GM19025 (cell line): ENCODE data around the gene GPC6.
A peak's percentile ranks its signal among the peaks of the same experiment; 100 is the strongest.

Experiments
- ATAC-seq: cut with Tn5 transposase; IDR thresholded peaks from one replicate; pipeline ENCODE4 v1.9.1; 2021; ENCODE audit warnings: mild to moderate bottlenecking, low read depth, moderate library complexity; ENCODE audit not compliant: unreplicated experiment

The GPC6 gene

DNA sequence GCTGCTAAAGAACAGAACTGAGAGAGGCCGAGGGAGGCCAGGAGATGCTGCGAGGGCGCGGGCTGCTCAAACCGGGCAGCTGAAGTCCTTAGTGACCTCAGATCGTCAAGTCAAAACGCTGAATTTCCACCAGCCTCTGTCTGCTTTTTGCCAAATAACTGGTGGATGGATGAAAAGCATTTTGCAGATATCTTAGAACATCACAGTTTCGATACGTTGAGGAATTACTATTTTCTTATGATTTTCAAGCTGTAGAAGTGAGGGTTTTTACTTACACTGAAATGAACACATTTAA, 2.0 kb downstream of the GPC6 start:
- ATAC-seq = no peak

DNA sequence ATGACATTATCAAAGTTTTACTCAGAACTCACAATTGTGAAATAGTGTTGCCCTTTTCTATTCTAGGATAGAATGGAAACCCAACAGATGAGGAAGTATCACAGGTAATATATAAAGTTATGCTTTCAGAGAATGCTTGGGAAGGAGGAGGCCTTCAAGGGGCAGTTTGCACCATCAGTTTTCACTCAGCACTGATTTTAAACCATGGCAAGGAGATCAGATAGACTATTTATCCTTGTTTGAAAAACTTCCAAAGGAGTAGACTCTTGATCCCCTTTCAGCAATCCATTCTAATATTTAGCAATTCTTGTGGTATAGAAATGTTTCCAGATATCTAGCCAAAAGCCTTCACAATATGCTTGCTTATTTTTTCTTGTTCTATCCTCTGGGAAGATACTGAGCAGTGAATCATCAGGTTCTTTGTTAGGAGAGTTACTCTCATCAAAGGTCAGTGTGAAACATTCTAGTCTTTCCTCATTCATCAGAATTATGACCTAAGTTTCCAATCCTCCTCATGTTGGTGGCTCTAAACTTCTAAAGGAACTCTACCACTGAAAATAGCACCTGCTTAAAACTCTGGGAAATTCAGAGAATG, 3.8 kb downstream of the GPC6 start:
- no peak for ATAC-seq

DNA sequence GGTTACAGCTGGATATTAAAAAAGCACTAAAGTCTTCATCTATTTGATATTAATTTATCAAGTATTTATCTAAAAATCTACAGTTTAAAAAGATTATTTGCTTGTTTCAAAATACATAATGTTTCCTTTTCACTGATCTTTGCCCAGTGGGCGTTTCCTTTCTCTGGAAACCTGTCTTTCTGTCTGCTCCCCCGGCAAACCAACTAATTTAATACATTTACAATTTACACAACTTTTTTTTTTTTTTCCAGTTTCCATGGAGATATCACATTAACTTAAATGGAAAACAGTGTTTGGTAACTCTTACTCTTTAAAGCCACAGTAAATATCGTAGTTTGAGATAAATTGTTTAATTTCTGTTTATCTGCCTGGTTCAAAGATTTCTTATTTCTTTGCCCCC, 5.3 kb downstream of the GPC6 start:
- ATAC-seq = no peak

DNA sequence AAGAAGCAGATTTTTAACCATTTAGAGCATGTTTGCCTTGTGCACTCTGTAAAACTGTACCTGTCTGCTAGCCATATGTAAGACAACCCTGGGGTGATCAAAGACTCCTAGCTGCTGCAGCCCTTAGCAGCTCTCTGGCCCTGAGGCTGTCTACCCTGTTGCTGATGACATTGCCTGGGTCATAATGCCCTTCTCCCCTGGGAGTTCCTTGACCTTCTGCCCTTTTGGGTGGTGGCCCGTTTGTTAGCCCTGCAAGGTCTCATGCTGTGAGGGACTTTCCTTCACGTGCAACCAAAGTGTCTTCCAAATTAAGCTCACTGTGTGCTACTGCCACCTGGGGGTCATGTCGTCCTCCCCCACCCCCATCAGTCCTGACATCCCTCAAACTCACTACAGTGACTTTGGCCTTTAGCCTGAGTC, 7.4 kb downstream of the GPC6 start:
- peak; percentile 79 for ATAC-seq

DNA sequence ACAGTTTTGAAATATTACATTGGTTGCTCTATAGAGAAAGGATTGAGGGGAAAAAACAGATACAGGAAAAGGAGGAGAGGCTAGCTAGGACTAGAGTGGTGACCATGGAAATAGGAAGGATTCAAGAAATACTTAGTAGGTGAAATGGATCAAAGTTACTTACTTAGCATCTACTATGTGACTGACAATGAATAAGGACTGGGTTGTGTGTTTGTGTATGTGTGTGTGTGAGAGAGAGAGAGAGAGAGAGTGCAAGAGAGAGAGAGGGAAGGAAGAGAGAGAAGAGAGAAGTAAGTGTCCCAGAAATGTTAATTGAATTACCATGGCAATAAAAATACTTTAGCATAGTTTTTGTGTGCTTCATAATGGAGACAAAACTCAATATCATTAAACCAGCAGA, 7.9 kb downstream of the GPC6 start:
- ATAC-seq = no peak

DNA sequence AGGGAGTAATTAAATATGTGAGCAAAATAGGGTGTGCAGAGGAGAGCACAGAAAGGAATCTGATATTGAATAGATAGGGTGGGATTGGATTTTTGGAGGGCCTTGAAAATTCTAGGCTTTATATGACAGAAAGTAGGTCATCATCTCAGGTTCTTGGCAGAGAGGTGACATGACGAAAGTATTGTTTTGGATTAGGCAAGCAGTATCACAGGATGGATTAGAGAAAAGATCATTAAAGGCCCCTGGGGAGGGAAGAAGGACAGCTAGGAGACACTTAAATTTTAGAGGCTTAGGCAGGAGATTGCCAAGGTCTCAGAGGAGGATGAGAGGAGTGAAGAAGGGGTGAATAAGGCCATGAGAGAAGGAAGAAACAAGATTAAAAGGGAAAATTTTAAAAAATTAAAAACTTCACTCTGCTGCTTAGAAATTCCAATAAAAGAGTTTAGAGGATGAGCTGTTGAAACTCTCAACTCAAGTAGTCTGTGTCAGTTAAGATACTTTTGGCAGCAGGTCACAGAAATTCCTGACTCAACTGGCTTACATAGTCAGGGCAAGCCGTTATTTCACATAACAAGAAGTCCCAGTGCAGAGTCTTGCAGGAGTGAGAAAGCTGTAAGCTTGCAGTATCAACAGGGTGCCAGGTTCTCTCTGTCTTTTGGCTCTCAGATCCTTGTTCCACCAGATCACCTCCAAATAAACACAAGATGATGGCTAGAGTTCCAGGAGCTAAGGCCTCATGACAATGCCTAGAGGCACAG, 8.8 kb downstream of the GPC6 start:
- ATAC-seq = no peak

DNA sequence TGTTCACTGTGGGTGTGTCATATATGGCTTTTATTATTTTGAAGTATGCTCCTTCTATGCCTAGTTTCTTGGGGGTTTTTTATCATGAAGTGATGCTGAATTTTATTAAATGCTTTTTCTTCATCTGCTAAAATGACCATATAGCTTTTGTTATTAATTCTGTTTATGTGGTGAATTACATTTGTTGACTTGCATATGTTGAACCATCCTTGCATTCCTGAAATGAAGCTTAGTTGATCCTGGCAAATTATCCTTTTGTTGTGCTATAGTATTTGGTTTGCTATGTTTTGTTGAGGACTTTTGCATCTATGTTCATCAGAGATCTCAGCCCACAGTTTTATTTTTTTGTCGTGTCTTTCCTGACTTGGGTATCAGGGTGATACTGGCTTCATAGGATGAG, 12.1 kb downstream of the GPC6 start:
- ATAC-seq = no peak

DNA sequence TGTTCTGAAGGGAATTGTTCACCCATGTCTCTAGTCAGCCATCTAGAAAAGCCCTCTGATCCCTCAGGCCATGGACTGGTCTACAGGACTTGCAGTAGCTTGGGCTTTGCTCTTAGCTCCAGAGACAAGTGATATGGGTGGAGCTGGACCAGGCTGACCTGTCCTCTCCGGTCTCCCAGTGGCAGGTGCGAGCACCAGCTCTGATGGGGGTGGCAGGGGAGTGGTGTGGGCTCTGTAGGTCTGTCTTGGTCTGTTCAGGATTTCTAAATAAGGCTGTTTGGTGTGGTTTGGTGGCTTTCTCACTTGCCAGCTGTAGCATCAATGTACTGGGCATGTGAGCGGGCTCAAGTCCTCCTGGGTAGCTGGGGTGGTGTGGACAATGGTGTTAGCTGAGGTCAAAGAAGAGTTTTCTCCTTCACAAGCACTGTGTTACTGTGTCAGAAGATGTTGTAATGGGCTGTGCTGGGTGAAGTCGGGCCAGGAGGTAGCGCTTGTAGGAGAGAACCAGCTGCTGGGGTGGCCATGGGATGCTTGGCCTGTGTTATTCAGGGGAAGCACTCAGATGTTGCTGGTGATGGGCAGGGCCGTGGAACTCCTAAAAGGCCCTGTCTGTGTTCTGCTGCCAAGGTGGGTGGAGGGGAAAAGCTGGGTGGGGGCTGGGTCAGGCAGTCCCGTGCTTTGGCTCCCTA, 16.9 kb downstream of the GPC6 start:
- no peak for ATAC-seq

DNA sequence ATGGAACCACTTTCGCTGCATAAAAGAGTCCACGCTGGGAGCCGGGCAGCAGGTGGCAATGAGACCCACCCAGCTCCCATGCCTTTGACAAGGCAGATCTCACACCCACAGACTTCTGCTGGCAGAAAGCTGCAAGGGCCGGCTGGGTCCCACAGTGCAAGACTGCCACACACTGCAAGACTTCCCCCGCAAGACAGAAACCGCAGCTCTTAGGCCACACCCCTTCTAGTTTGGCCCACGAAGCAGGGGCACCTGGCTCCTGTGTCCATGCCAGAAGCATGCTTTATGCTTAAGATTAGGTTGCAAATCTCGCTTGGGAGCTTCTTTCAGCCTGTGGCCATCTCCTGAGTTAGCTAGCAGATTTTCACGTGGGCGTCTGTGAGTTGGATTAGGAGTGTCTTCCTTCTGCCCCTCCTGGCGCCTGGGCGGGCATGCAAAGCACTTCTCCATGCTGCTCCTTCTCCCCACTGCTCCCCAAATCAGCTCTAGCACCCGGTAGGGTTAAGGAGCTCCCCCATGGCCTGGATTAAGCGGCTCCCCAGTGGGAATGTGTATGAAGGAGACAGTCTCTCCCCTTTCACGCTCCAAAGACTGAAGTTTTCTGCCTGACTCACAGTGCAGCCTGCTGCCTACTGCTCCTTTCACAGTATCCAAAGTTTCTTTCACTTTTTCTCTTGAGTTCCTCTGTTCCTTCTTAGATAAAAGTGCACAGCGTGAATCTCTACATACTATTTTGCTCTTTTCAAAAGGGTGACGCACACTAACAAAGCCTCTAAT, 17.7 kb downstream of the GPC6 start:
- peak; percentile 43 for ATAC-seq

DNA sequence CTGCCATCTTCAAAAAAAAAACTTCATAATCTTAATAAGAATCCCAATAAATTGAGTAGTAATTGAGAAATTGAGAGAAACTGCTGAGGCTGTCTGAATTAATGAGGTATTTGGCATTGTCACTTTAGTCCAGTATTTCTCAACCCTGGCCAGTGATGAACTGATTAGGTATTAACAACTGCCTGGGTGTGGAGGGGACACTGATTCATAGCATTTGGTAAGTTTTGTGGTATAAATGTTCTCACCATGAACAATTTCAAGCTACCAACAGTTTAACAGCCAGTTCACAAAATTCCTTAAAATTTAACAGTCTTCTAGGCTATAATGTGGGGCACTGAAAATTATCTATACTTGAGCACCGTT, 18.3 kb downstream of the GPC6 start:
- no peak for ATAC-seq

DNA sequence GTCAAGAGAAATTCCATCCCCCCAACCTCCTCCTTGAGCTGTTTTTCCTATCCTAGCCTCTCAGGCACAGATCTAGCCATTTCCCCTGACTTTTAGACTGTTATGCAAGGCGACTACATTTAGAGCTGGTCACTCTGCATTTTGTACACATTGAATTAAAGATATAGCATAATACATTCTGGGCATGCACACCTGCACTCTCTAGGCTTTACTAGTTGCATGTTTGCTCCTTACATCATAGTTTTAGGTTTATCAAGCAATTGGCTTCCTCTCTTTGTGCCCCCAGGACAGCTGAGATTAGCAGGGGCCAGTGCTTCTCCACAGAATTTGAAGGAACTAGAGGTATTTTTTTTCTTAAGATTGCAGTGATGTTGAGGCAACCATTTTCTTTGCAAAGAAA, 19.5 kb downstream of the GPC6 start:
- ATAC-seq = no peak

DNA sequence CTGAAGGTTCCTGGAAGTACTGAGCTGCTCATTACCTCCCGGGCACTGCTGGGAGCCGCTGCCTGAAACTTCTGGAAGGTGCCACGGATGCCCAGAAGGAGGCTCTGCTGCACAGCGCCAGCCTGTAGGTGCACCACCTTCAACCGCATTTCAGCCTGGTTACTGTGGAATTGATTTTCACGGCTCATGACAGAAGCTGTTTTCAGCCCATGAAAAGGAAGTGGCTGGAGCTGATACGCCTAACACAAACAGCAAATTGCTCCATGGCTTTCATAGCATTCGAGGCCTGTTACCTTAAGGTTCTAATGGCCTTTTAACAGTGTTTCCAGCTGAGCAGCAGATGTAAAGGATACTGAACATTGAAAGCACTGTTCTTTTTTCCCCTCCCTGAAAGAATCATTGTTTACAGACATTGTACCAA, 22.0 kb downstream of the GPC6 start:
- no peak for ATAC-seq

DNA sequence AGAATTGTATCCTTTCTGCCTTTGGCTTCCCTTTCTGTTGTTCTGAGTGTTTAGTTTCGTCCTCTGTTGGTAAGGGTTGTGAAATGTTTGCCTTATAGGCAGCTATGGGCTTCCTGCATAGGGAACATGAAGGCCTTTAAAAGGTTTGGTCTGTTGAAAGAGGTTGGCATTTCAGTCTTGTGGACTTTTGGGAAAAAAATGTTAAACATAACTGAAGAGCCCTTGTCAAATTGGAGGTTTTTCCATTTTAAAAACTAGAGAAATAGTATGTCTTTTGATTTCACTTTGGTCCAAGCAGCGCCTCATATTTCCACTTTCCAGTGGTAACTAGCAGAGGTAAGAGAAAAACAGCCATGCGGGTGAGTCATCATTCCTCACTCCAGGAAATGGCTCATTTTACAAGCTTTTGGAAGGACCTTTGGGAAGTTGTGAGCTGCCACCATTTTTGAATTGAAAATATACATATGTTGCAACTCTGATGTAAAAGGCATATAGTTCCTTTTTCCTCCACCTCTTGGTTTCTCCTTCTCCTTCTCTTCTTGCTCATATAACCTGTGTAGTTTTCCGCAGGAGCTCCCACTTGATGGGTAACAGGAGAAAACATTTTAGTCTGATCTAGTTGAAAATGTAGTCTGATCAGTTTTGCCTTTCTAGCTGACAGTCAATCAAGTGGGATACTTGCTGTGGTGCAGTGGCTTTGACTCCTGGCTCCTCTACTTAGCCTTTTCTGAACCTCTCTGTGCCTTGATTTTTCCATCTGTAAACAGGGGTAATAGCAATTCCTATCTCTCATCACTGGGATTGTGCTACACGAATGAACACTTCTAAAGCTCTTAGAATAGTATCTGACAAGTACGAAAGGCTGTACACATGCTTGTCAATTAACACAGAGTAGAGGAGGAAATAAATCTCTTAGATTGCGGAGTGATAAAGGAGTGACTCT, 23.0 kb downstream of the GPC6 start:
- no peak for ATAC-seq

DNA sequence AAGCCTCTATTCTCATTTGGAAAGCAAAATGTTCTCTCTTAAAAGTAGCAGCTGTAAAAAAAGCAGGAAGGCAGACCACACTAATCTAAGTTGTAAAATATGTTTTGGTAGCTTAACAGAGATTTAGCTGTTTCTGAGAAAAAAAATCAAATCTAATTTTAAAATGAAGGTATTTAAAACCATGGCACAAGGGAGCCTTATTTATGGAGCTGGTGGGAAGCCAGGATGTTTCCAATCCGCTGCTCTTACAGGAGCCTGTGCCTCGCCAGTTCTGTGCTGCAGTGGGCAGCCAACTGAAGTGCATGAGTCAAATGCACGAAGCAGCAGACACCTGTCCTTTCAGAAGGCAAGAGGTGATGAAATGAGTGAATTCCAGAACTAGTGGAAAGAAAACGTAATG, 28.2 kb downstream of the GPC6 start:
- ATAC-seq = no peak

DNA sequence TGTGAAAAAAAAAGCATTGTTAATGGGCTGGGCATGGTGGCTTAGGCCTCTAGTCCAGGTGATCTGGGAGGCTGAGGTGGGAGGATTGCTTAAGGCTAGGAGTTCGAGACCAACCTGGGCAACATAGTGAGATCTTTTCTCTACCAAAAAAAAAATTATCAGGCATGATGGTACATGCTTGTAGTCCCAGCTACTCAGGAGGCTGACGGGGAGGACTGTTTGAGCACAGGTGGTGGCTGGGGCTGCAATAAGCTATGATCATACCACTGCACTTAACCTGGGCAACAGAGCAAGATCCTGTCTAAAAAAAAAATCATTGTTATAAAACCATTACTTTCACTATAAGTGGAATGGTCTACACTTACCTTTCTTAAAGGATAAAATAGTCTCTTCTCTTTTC, 30.4 kb downstream of the GPC6 start:
- ATAC-seq = no peak

DNA sequence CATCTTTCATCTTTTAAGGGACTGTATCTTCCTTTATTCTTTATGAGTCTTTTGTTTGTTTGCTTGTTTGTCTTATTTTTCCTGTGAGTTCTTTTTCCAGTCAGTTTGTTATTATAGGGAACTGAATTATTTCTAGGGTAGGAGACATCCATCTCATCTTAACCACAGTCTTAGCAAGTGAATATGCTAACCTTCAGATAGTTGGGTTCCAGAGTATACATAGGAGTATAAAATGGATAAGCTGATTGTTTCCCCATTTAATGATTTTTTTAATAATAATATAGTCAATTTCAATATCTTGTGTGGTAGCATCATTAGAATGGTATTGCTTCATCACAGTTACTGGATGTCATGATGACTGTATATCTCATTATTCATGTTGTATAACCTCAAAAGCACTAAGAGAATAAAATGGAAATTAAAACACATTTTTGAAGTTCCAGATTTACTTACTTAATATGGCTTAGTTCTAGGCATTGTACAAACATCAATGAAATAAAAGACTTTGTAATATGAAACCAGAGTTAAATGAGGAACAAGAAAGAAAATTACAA, 33.0 kb downstream of the GPC6 start:
- no peak for ATAC-seq

DNA sequence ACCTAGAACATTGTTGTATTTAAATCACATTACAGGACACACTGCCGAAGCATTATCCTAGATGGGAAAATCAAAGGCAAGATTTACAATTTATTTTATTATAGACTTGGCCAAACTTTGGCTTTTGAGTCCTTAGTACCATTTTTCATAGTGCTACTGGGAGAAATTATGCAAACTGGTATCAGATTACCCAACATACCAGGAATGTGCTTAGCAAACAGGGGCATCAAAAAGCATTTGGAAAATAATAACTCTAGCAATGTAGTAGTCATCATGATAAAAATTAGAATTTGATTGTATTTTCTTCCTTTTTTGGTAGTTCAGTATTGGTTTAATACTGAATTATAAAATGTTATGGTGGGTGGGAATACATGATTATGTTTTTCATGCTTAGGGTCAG, 34.0 kb downstream of the GPC6 start:
- no peak for ATAC-seq

DNA sequence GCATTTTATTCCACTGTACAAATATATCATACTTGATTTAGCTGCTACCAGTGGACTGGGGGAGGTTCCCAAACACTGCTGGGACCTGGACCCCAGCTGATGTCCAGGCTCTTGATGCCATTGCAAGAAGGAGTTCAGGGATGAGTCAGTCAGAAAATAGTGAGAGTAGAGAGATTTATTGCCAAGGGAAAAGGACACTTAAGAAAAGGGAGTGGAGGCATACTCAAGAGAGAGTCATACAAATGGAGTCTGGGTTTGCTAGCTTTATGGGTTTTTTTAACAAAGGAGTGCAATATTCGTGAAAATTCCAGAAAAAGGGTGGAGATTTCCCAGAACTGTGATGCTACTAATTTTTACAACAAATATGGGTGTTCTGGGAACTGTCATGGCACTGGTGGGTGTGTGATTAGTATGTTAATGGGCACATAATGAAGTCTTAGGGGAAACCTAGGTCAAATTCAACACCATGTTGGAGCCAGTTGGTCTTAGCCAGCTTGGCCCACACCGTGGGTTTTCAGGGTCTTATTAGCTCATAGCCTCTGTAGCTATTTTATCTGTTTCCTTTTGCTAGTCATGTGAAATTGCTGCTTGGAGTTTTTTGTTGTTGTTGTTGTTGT, 36.2 kb downstream of the GPC6 start:
- ATAC-seq = no peak

DNA sequence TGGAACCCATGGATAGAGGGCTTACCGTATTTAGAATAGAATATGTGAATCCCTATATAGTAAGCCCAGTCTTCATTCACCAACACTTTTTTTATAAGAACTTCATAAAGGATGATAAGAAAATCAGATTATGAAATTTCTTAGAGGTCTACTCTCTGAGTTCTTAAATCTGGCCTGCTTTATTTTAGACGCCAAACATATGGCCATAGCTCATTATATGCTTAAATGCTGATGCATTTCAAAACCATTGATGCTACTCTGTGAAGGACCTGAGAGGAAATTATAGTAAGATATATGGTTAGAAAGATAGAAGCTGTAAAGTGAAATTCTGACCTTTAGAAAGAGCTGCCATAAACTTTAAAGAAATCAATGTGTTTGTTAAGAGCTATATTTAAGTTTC, 38.3 kb downstream of the GPC6 start:
- no peak for ATAC-seq

DNA sequence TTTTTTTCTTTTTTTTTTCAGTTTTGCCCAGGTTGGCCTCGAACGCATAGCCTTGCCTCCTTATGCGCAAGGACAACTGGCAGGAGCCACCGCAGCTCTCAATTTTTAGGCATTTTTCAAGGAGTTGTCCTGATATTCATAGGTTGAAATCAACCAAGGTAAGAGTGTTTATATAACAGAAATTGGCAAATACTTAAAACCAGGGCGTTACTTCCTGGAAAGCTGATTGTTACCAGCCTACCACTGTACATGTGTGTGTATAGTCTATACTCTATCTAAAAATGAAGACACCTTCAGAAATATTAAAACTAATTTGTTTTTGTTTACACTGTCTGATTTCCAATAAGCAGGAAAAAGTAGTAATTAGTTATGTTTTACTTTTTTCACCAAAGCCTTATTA, 39.2 kb downstream of the GPC6 start:
- ATAC-seq = no peak
